ENCODE data around the gene COG8. TPM values are rescaled to one million over a fixed set of nuclear protein-coding genes. Genes with fewer than 3 reads are reported as not detected.

The COG8 gene
- total RNA-seq, 6 donors from 2014 or later = 33.5 to 62.9 (median 37.0) TPM

- Histone ChIP-seq H3K27me3 (no peaks in the 10 kb centered on the region), H3K9me3 (no peaks in the 10 kb centered on the region), H3K36me3 (peaks cover 24 to 61% (median 45%) of the 10 kb centered on the region in 4 donors), H3K4me1 (no peaks in the 10 kb centered on the region), H3K27ac (no peak overlapping the region), H3K4me3 (no peak overlapping the region)
- no peak for TF ChIP-seq POLR2AphosphoS5 (IDR thresholded peaks at IDR 0.05)
- TF ChIP-seq CTCF (IDR thresholded peaks at IDR 0.05) = no peak
- TF ChIP-seq EP300 (IDR thresholded peaks at IDR 0.05) = no peak
- TF ChIP-seq POLR2A (IDR thresholded peaks at IDR 0.05) = no peak
- DNase-seq = no peak
- ATAC-seq (ENCODE audit: low FRiP score in 2 of 2) = no peak
- 81 to 95% methylated on average over 2 of the region's 2 CpGs for WGBS, 2 donors
Measured at GRCh38 chr16:69371564-69371963, 32.2 kb upstream of the COG8 start.

GRCh38 chr16:69368866-69369265 lies 29.5 kb upstream of the COG8 start:
- ATAC-seq (ENCODE audit: low FRiP score in 2 of 2) (no peak), DNase-seq (no peak)
- Histone ChIP-seq H3K4me1 (no peaks in the 10 kb centered on the region), H3K4me3 (no peak overlapping the region), H3K9me3 (no peaks in the 10 kb centered on the region), H3K27ac (no peak overlapping the region), H3K36me3 (peaks cover 33 to 88% (median 64%) of the 10 kb centered on the region in 4 donors), H3K27me3 (no peaks in the 10 kb centered on the region)
- 96 to 98% methylated on average over 4 of the region's 4 CpGs for WGBS, 2 donors
- no peak for TF ChIP-seq EP300 (IDR thresholded peaks at IDR 0.05)
- no peak for TF ChIP-seq POLR2A (IDR thresholded peaks at IDR 0.05)
- no peak for TF ChIP-seq POLR2AphosphoS5 (IDR thresholded peaks at IDR 0.05)
- no peak for TF ChIP-seq CTCF (IDR thresholded peaks at IDR 0.05)

GRCh38 chr16:69367980-69368379 lies 28.6 kb upstream of the COG8 start:
- 59 to 81% methylated on average over 7 of the region's 7 CpGs for WGBS, 2 donors
- H3K9me3 ChIP-seq = no peaks in the 10 kb centered on the region
- H3K27me3 ChIP-seq = no peaks in the 10 kb centered on the region
- DNase-seq (no peak), ATAC-seq (ENCODE audit: low FRiP score in 2 of 2) (no peak)
- no peak overlapping the region for H3K27ac ChIP-seq
- no peaks in the 10 kb centered on the region for H3K4me1 ChIP-seq
- H3K4me3 ChIP-seq = no peak overlapping the region
- peaks cover 33 to 94% (median 68%) of the 10 kb centered on the region in 4 donors for H3K36me3 ChIP-seq
- no peak for TF ChIP-seq POLR2A (IDR thresholded peaks at IDR 0.05)
- TF ChIP-seq CTCF (IDR thresholded peaks at IDR 0.05) = no peak
- TF ChIP-seq EP300 (IDR thresholded peaks at IDR 0.05) = no peak
- no peak for TF ChIP-seq POLR2AphosphoS5 (IDR thresholded peaks at IDR 0.05)

GRCh38 chr16:69366431-69366830 lies 27.1 kb upstream of the COG8 start:
- TF ChIP-seq POLR2AphosphoS5 (IDR thresholded peaks at IDR 0.05) (no peak), CTCF (IDR thresholded peaks at IDR 0.05) (no peak)
- WGBS, 2 donors = 95 to 96% methylated on average over 4 to 7 of the region's 7 CpGs
- Histone ChIP-seq H3K4me3 (no peak overlapping the region), H3K27ac (no peak overlapping the region), H3K36me3 (peaks cover 33 to 81% (median 62%) of the 10 kb centered on the region in 4 donors), H3K9me3 (no peaks in the 10 kb centered on the region), H3K4me1 (no peaks in the 10 kb centered on the region), H3K27me3 (no peaks in the 10 kb centered on the region)
- no peak for ATAC-seq (ENCODE audit: low FRiP score in 2 of 2)
- no peak for DNase-seq

GRCh38 chr16:69365901-69366300 lies 26.5 kb upstream of the COG8 start:
- Histone ChIP-seq H3K27ac (no peak overlapping the region), H3K36me3 (peaks cover 33 to 80% (median 62%) of the 10 kb centered on the region in 4 donors), H3K27me3 (no peaks in the 10 kb centered on the region), H3K9me3 (no peaks in the 10 kb centered on the region), H3K4me3 (no peak overlapping the region), H3K4me1 (no peaks in the 10 kb centered on the region)
- no peak for ATAC-seq (ENCODE audit: low FRiP score in 2 of 2)
- no peak for DNase-seq
- 94 to 95% methylated on average over 2 of the region's 2 CpGs for WGBS, 2 donors
- TF ChIP-seq EP300 (IDR thresholded peaks at IDR 0.05) (no peak), POLR2A (IDR thresholded peaks at IDR 0.05) (no peak), POLR2AphosphoS5 (IDR thresholded peaks at IDR 0.05) (no peak), CTCF (IDR thresholded peaks at IDR 0.05) (no peak)
